ENCODE measurements around the gene SERPINE1. TPM values are rescaled to one million over a fixed set of nuclear protein-coding genes. Genes with fewer than 3 reads are reported as not detected.
A peak's percentile ranks its signal among the peaks of the same experiment; 100 is the strongest.

Gene SERPINE1
- total and polyA plus RNA-seq, 2 of the 4 experiments (the other 2 are of a cell fraction), result 1,441 to 2,783 TPM

DNA sequence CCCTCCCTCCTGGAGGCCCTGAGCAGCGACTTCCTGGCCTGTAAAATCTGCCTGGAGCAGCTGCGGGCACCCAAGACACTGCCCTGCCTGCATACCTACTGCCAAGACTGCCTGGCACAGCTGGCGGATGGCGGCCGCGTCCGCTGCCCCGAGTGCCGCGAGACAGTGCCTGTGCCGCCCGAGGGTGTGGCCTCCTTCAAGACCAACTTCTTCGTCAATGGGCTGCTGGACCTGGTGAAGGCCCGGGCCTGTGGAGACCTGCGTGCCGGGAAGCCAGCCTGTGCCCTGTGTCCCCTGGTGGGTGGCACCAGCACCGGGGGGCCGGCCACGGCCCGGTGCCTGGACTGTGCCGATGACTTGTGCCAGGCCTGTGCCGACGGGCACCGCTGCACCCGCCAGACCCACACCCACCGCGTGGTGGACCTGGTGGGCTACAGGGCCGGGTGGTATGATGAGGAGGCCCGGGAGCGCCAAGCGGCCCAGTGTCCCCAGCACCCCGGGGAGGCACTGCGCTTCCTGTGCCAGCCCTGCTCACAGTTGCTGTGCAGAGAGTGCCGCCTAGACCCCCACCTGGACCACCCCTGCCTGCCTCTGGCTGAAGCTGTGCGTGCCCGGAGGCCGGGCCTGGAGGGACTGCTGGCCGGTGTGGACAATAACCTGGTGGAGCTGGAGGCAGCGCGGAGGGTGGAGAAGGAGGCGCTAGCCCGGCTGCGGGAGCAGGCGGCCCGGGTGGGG is 39.4 kb upstream of the SERPINE1 start:
- Histone ChIP-seq H3K4me3 (ENCODE audit: insufficient read depth, low read depth, low read length) (no peak overlapping the region), H3K27me3 (ENCODE audit: control insufficient read depth, insufficient read depth, low read length) (no peaks in the 10 kb centered on the region), H2BK20ac (ENCODE audit: low read depth, low read length) (no peak overlapping the region), H3K18ac (ENCODE audit: low read depth, low read length) (no peak overlapping the region), H2AK5ac (ENCODE audit: low read depth, low read length) (no peak overlapping the region; the same call in 1 of the 2 replicates), H3K27ac (ENCODE audit: insufficient read depth, low read length) (no peak overlapping the region), H3K4me2 (ENCODE audit: low read depth, low read length) (no peak overlapping the region), H2AFZ (replicated peaks; ENCODE audit: low read length, poor library complexity) (no peak overlapping the region), H3K79me1 (ENCODE audit: low read depth in 1 of 2, low read length in 2 of 2) (peaks cover 23 to 57% of the 10 kb centered on the region in 2 experiments; a peak in 3 of 4 replicates), H4K5ac (ENCODE audit: low read depth, low read length) (no peak overlapping the region), H2BK120ac (ENCODE audit: low read depth, low read length) (no peak overlapping the region), H4K20me1 (ENCODE audit: insufficient read depth, low read length) (no peaks in the 10 kb centered on the region), H4K91ac (ENCODE audit: insufficient read depth, low read depth, low read length) (no peak overlapping the region), H3K56ac (ENCODE audit: extremely low read depth, insufficient read depth, low read length) (no peak overlapping the region), H4K8ac (ENCODE audit: low read depth in 2 of 2, low read length in 2 of 2) (no peak overlapping the region), H3K36me3 (ENCODE audit: control insufficient read depth, insufficient read depth, low read length) (peaks cover 37% of the 10 kb centered on the region), H3K23ac (ENCODE audit: low read depth, low read length) (no peak overlapping the region), H3K14ac (replicated peaks; ENCODE audit: low read depth, low read length) (no peak overlapping the region), H3K9me3 (ENCODE audit: control insufficient read depth, insufficient read depth, low read length) (no peaks in the 10 kb centered on the region), H2BK5ac (ENCODE audit: low read depth, low read length, poor library complexity, severe bottlenecking) (no peak overlapping the region), H3K4me1 (ENCODE audit: control insufficient read depth, insufficient read depth, low read length) (peaks cover 5% of the 10 kb centered on the region; the same call in 1 of the 2 replicates), H3K9ac (ENCODE audit: low read depth, low read length) (no peak overlapping the region), H3K9me1 (ENCODE audit: insufficient read depth, low read length) (peaks cover 7% of the 10 kb centered on the region), H2BK15ac (ENCODE audit: low read depth, low read length) (no peak overlapping the region), H3K4ac (ENCODE audit: low read depth, low read length) (peak overlapping the region; percentile 54; the same call in 1 of the 2 replicates), H2AK9ac (replicated peaks; ENCODE audit: low read depth, low read length, poor library complexity) (no peak overlapping the region)
- CTCF ChIA-PET, result interaction anchor here (0.6 kb wide), 1 partner anchor 394 kb away, joined by 3 read pairs; no protein-coding TSS in a partner anchor
- in situ Hi-C loops (cut with MboI; ENCODE audit: low sequenced_read_pairs), result no loop called here
- BruUV-seq (replicated peaks), result no TSS peak
- TF ChIP-seq MAZ (IDR thresholded peaks at IDR 0.05; ENCODE audit: borderline replicate concordance, low read depth, low read length), result no peak
- TF ChIP-seq BHLHE40 (IDR thresholded peaks at IDR 0.05; ENCODE audit: low read depth, low read length), result no peak
- no peak for TF ChIP-seq CHD1 (IDR thresholded peaks at IDR 0.05; ENCODE audit: low read depth, low read length)
- TF ChIP-seq, protein P1, sequence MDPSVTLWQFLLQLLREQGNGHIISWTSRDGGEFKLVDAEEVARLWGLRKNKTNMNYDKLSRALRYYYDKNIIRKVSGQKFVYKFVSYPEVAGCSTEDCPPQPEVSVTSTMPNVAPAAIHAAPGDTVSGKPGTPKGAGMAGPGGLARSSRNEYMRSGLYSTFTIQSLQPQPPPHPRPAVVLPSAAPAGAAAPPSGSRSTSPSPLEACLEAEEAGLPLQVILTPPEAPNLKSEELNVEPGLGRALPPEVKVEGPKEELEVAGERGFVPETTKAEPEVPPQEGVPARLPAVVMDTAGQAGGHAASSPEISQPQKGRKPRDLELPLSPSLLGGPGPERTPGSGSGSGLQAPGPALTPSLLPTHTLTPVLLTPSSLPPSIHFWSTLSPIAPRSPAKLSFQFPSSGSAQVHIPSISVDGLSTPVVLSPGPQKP (IDR thresholded peaks at IDR 0.05; ENCODE audit: borderline replicate concordance, low read depth, low read length), result no peak
- no peak for TF ChIP-seq RCOR1 (IDR thresholded peaks at IDR 0.05; ENCODE audit: insufficient replicate concordance, low read length)
- TF ChIP-seq MXI1 (IDR thresholded peaks at IDR 0.05; ENCODE audit: borderline replicate concordance, low read depth, low read length), result no peak
- TF ChIP-seq, protein P2, sequence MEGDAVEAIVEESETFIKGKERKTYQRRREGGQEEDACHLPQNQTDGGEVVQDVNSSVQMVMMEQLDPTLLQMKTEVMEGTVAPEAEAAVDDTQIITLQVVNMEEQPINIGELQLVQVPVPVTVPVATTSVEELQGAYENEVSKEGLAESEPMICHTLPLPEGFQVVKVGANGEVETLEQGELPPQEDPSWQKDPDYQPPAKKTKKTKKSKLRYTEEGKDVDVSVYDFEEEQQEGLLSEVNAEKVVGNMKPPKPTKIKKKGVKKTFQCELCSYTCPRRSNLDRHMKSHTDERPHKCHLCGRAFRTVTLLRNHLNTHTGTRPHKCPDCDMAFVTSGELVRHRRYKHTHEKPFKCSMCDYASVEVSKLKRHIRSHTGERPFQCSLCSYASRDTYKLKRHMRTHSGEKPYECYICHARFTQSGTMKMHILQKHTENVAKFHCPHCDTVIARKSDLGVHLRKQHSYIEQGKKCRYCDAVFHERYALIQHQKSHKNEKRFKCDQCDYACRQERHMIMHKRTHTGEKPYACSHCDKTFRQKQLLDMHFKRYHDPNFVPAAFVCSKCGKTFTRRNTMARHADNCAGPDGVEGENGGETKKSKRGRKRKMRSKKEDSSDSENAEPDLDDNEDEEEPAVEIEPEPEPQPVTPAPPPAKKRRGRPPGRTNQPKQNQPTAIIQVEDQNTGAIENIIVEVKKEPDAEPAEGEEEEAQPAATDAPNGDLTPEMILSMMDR (conservative IDR thresholded peaks at IDR 0.05; ENCODE audit: low read depth, low read length), result no peak
- no peak for TF ChIP-seq CEBPB (IDR thresholded peaks at IDR 0.05; ENCODE audit: low read depth, low read length)
- intact Hi-C loops (cut with micrococcal nuclease), result no loop called here
- DNase-seq, result no peak
- WGBS, 2 experiments (ENCODE audit: extremely low coverage in 2 of 2, insufficient read length in 1 of 2), result 99% methylated on average over 26 of the region's 45 CpGs; no CpG with 5 or more reads in 1 of the 2 experiments
- dilution Hi-C loops (cut with HindIII; ENCODE audit: low sequenced_read_pairs, unreplicated experiment), result no loop called here
- POLR2A ChIA-PET (ENCODE audit: unreplicated experiment), result no interaction called here
- ATAC-seq (ENCODE audit: low read depth), result no peak

Data from IMR-90 (cell line).